Psoas muscle (tissue), 8 donors: ENCODE data around the gene GRID2. TPM values are rescaled to one million over a fixed set of nuclear protein-coding genes. Genes with fewer than 3 reads are reported as not detected.

Experiments
- ATAC-seq, 4 donors: fragments of 200-7000 bp; cut with Tn5 transposase; one replicate each; pipeline ENCODE4 v1.9.1; 2020; ENCODE audit warnings: moderate library complexity in 3 of 4, mild to moderate bottlenecking in 2 of 4
- DNase-seq, 2 donors: peaks; one replicate each; pipeline ENCODE4 v3.0.0-alpha.2; 2020
- H3K27ac ChIP-seq: fragments of 200-600 bp; one replicate; pipeline ENCODE4 v1.8.0; 2022
- H3K27me3 ChIP-seq, 3 donors: fragments of 200-600 bp in 1 of 3; one replicate each; pipeline versions ENCODE4 v1.6.1 to v1.8.0; 2013 to 2022; ENCODE audit warnings: low read length in 2 of 3, mild to moderate bottlenecking in 2 of 3, moderate library complexity in 1 of 3; ENCODE audit not compliant: insufficient read depth in 3 of 3
- H3K36me3 ChIP-seq, 2 donors: fragments of 200-600 bp in 1 of 2; one replicate each; pipeline versions ENCODE4 v1.6.1 to v1.8.0; 2013 to 2022; ENCODE audit warnings: low read depth in 1 of 2, mild to moderate bottlenecking in 1 of 2, moderate library complexity in 1 of 2; ENCODE audit not compliant: insufficient read depth in 1 of 2
- H3K4me1 ChIP-seq: fragments of 200-600 bp; one replicate; pipeline ENCODE4 v1.8.0; 2022
- H3K4me3 ChIP-seq: fragments of 200-600 bp; one replicate; pipeline ENCODE4 v1.8.0; 2022; ENCODE audit warnings: mild to moderate bottlenecking
- H3K9me3 ChIP-seq: fragments of 200-600 bp; one replicate; pipeline ENCODE4 v1.8.0; 2022
- WGBS, 3 donors: extraction: QIAGEN DNeasy Blood & Tissue Kit; methylation state at CpG; one replicate each; pipeline versions ENCODE4 v1.1.6 to v1.1.7; 2013; 5-methylcytosine and 5-hydroxymethylcytosine counted together
- intact Hi-C, 2 donors: fragments of 100-400 bp; cut with DNase I; formaldehyde crosslinking; loops; one replicate each; pipeline versions ENCODE4 v1.11.0 to v1.14.2; 2022
- polyA plus RNA-seq, 3 donors: library from polyadenylated mRNA; stranded (reverse); fragments of 200-250 nt; gene quantifications; one replicate each; pipeline ENCODE4 v1.2.3, GENCODE V29; 2013
- total RNA-seq, 4 donors: library from RNA; stranded (reverse); fragmentation: NEBNext Ultra II Directional in 2 of 4; extraction: Animal tissue kit (Norgen Biotek cat#: 25700) in 2 of 4; gene quantifications; one replicate each; pipeline versions ENCODE4 v1.2.1 to v1.2.4, GENCODE V29; 2021 to 2023
- TF ChIP-seq, protein P1 (sequence below): fragments of 200-600 bp; IDR thresholded peaks from one replicate; pipeline ENCODE4 v1.8.0; 2022; ENCODE audit warnings: antibody characterized with exemption
- donor health status: healthy with polysubstance abuse.
- donor health status: DM: no; HTN: no; CAD: no; lungs with moderate emphysema.
- donor health status: Bipolar disorder and iron deficiency.
- donor health status: healthy.
- donor health status: DM: yes; HTN: yes; CAD: no.
- donor health status: DM: no; HTN: no; CAD: no.
- donor health status: DM: no; HTN: no; CAD: no.
- donor health status: DM: yes; HTN: yes; CAD: no.

The GRID2 gene
- total and polyA plus RNA-seq, 7 donors: not detected

DNA sequence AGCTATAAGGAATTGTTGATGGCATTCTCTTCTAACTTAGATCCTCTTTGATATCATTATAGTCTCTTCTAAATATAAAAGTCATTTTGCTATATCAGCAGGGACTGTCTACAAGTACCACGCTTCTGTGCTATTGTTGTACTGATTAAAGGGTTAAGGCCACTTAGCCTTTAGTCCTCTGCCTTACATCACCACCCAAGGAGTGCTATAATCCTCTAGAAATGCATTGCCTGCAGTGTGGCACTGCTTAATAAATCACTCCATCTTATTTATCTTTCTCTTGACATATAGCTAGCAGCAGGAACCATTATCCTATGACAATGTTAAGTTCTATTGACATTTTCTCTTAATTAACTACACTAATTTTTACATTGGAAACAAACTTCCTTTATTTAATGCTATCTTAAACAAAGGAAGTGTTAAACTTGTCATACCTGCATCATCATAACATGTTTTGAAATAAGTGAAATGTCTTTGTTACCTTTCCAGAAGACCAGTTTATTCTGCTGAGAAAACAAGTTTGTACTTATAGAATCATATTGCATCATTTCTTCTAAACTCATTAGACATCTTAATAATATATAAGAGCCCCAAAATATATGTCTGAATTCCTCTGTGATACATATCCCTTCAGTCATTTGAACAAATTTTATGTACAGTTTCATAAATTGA lies 1163.9 kb downstream of the GRID2 start:
- H3K36me3 ChIP-seq: no peaks in the 10 kb centered on the region
- WGBS, 3 donors: 49 to 58% (median 57%) methylated on average over 1 of the region's 1 CpG
- no peak overlapping the region for H3K4me3 ChIP-seq
- no peaks in the 10 kb centered on the region for H3K27me3 ChIP-seq
- no peak overlapping the region for H3K27ac ChIP-seq
- H3K9me3 ChIP-seq: no peaks in the 10 kb centered on the region
- H3K4me1 ChIP-seq: no peaks in the 10 kb centered on the region
- TF ChIP-seq, protein P1, sequence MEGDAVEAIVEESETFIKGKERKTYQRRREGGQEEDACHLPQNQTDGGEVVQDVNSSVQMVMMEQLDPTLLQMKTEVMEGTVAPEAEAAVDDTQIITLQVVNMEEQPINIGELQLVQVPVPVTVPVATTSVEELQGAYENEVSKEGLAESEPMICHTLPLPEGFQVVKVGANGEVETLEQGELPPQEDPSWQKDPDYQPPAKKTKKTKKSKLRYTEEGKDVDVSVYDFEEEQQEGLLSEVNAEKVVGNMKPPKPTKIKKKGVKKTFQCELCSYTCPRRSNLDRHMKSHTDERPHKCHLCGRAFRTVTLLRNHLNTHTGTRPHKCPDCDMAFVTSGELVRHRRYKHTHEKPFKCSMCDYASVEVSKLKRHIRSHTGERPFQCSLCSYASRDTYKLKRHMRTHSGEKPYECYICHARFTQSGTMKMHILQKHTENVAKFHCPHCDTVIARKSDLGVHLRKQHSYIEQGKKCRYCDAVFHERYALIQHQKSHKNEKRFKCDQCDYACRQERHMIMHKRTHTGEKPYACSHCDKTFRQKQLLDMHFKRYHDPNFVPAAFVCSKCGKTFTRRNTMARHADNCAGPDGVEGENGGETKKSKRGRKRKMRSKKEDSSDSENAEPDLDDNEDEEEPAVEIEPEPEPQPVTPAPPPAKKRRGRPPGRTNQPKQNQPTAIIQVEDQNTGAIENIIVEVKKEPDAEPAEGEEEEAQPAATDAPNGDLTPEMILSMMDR: no peak
- ATAC-seq: no peak
- intact Hi-C loops: no loop called here
- no peak for DNase-seq

DNA sequence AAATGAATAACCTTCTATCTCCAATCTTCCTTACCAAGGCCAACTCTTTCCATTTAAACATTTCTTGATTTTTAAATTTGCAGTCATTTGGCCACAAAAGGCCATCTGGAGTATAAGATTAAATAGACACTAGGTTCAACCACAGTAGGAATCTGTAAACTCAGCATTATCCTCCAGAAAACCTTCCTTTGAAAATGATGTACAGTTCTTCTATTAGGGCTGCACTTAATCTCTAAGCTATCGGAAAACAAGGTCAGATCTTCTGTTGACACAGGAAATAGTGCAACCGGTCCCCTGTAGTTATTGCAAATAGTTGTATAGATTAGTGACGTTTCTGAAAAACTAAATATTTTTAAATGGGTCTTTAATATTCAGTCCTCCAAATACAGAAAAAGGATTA lies 1165.8 kb downstream of the GRID2 start:
- Histone ChIP-seq H3K9me3 (no peaks in the 10 kb centered on the region), H3K4me1 (no peaks in the 10 kb centered on the region), H3K27me3 (no peaks in the 10 kb centered on the region), H3K27ac (no peak overlapping the region), H3K36me3 (no peaks in the 10 kb centered on the region), H3K4me3 (no peak overlapping the region)
- WGBS, 3 donors: 44 to 69% (median 50%) methylated on average over 3 of the region's 3 CpGs
- TF ChIP-seq, protein P1: no peak
- ATAC-seq (no peak), DNase-seq (no peak)
- intact Hi-C loops: no loop called here

DNA sequence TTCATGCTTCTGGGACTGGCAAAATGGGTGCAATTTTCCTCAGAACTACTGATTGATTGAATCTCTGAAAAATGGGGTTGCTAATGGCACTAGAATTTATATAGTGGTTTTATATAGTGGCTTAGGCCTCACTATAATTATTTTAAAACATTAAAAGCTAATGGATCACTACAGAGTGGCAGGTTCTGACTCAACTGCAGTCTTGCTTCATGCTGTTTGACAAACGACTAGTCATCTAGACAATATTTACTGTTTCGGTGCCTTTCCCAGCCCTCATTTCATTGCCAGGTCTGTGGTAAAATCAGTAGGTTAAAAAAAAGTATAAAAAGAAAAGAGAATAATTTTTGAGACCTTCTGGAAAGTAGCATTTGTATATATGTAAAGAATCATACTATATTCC lies 1172.0 kb downstream of the GRID2 start:
- 54 to 74% (median 56%) methylated on average over 2 of the region's 2 CpGs for WGBS, 3 donors
- Histone ChIP-seq H3K27ac (no peak overlapping the region), H3K4me3 (no peak overlapping the region), H3K9me3 (no peaks in the 10 kb centered on the region), H3K4me1 (no peaks in the 10 kb centered on the region), H3K27me3 (no peaks in the 10 kb centered on the region), H3K36me3 (no peaks in the 10 kb centered on the region)
- ATAC-seq: no peak
- DNase-seq: no peak
- intact Hi-C loops: no loop called here
- TF ChIP-seq, protein P1: no peak

DNA sequence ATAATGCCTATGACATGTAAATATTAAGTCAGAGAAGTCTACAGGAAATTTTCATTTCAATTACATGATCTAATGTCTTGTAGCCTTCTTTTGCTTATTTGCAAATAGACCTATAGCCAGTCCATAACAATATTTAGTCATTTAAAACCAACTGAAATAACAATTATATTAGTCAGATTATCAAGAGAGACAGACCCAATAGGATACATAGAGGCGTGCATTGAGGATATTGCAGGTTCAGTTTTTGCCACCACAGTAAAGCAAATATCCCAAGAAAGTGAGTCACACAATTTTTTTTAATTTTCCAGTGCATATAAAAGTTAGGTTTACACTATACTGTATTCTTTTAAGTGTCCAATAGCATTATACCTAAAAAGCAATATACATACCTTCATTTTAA lies 1175.0 kb downstream of the GRID2 start:
- TF ChIP-seq, protein P1: no peak
- no peak for ATAC-seq
- Histone ChIP-seq H3K9me3 (no peaks in the 10 kb centered on the region), H3K36me3 (no peaks in the 10 kb centered on the region), H3K4me3 (no peak overlapping the region), H3K27ac (no peak overlapping the region), H3K4me1 (no peaks in the 10 kb centered on the region), H3K27me3 (no peaks in the 10 kb centered on the region)
- intact Hi-C loops: no loop called here
- DNase-seq: no peak
- 92 to 98% (median 95%) methylated on average over 1 of the region's 1 CpG for WGBS, 3 donors

DNA sequence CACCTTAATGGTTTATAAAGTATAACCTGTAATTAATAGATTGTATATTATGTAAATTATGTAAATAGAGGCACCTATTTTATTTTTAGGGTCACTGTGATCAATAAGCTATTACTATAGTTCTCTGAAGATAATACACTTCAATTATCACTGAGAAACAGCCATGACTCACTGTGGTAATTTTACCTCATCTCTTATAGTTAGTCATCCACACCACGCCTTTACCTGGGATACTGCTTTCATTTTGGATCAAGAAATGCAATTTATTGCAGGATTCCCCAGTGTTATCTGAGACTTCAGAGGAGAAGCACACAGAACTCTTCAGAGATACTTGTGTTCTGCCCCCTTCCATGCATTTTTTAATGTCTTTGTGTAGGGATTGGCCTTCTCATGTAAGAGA lies 1176.7 kb downstream of the GRID2 start:
- 79 to 91% (median 86%) methylated on average over 1 of the region's 1 CpG for WGBS, 3 donors
- intact Hi-C loops: no loop called here
- no peak for DNase-seq
- Histone ChIP-seq H3K4me3 (no peak overlapping the region), H3K27me3 (no peaks in the 10 kb centered on the region), H3K9me3 (no peaks in the 10 kb centered on the region), H3K36me3 (no peaks in the 10 kb centered on the region), H3K4me1 (no peaks in the 10 kb centered on the region), H3K27ac (no peak overlapping the region)
- TF ChIP-seq, protein P1: no peak
- no peak for ATAC-seq
